Endothelial cell of umbilical vein (primary cell): ENCODE results near the gene FALEC. TPM values are rescaled to one million over a fixed set of nuclear protein-coding genes. Genes with fewer than 3 reads are reported as not detected.
"Not testable (repeated sequence)": the region's sequence is repeated elsewhere in the genome, so short reads cannot be mapped to it uniquely, and the experiment has no call there.

Source experiments
- BruUV-seq: library from RNA; stranded (reverse); fragments of 400-500 nt; replicated peaks from 2 replicates; lab custom pipeline; 2021; lab: Mats Ljungman, UMichigan
- CTCF ChIA-PET: fragments of 300-600, 350-600 bp; sonication (Branson Sonifier 250); formaldehyde crosslinking; loops from one replicate; lab custom pipeline; 2021; ENCODE audit warnings: antibody characterized with exemption, inconsistent platforms; lab: Charles Lee
- POLR2A ChIA-PET: fragments of 300-600, 350-600 bp; sonication (Branson Sonifier 250); formaldehyde crosslinking; loops from one replicate; lab custom pipeline; 2021; ENCODE audit warnings: antibody characterized with exemption, inconsistent platforms; lab: Charles Lee
- DNase-seq: peaks from one replicate; pipeline ENCODE4 v3.0.0-alpha.2; 2011; ENCODE audit warnings: low read depth, low spot score
- FAIRE-seq: peaks from 2 replicates; lab custom pipeline; 2011; peaks lifted over from hg19 to GRCh38; lab: Jason Lieb, UNC
- H2AFZ ChIP-seq: 2 replicates; pipeline ENCODE4 v1.6.0; 2012; ENCODE audit warnings: low read depth, low read length, control low read depth, inconsistent platforms
- H3K27ac ChIP-seq: 2 replicates; pipeline ENCODE4 v1.5.1; 2011; ENCODE audit warnings: low read depth, mild to moderate bottlenecking, control low read depth, low read length, moderate library complexity; ENCODE audit not compliant: insufficient read depth
- H3K27me3 ChIP-seq, 2 experiments: 2 replicates each; pipeline versions ENCODE4 v1.6.0 to v1.6.1; 2011; ENCODE audit warnings: low read length in 2 of 2, mixed read lengths in 1 of 2; ENCODE audit not compliant: control insufficient read depth in 2 of 2, insufficient read depth in 2 of 2
- H3K36me3 ChIP-seq, 2 experiments: 2 replicates in 1 of 2; 3 replicates in 1 of 2; pipeline ENCODE4 v1.5.1; 2011; ENCODE audit warnings: low read length in 2 of 2, mild to moderate bottlenecking in 1 of 2, moderate library complexity in 1 of 2; ENCODE audit not compliant: control insufficient read depth in 2 of 2, insufficient read depth in 2 of 2; ENCODE audit errors: extremely low read depth in 1 of 2
- H3K4me1 ChIP-seq: 3 replicates; pipeline ENCODE4 v1.5.1; 2011; ENCODE audit warnings: mild to moderate bottlenecking, low read length; ENCODE audit not compliant: control insufficient read depth, insufficient read depth; ENCODE audit errors: extremely low read depth
- H3K4me2 ChIP-seq: 2 replicates; pipeline ENCODE4 v1.6.1; 2011; ENCODE audit warnings: low read length, control low read depth, mixed read lengths; ENCODE audit not compliant: insufficient read depth
- H3K4me3 ChIP-seq, 3 experiments: fragments of 200-600 bp in 1 of 3; sonication (generic), shearing (Covaris generic) in 1 of 3; replicated peaks in 1 of 3; 2 replicates each; pipeline ENCODE4 v1.5.1; 2011 to 2016; ENCODE audit warnings: control low read depth in 3 of 3, low read length in 3 of 3, mild to moderate bottlenecking in 2 of 3, inconsistent platforms in 1 of 3, low read depth in 1 of 3, moderate library complexity in 1 of 3; ENCODE audit not compliant: insufficient read depth in 1 of 3
- H3K79me2 ChIP-seq: 2 replicates; pipeline ENCODE4 v1.6.0; 2012; ENCODE audit warnings: low read length, inconsistent platforms; ENCODE audit not compliant: control insufficient read depth, insufficient read depth
- H3K9ac ChIP-seq: replicated peaks from 2 replicates; pipeline ENCODE3; 2011; ENCODE audit warnings: low read length, control low read depth; ENCODE audit not compliant: insufficient read depth; ENCODE audit errors: extremely low read depth
- H3K9me1 ChIP-seq: replicated peaks from 3 replicates; pipeline ENCODE4 v1.6.0; 2011; ENCODE audit warnings: mild to moderate bottlenecking, low read length; ENCODE audit not compliant: control insufficient read depth, insufficient read depth; ENCODE audit errors: extremely low read depth
- H3K9me3 ChIP-seq: replicated peaks from 2 replicates; pipeline ENCODE4 v1.5.1; 2012; ENCODE audit warnings: low read length, inconsistent platforms; ENCODE audit not compliant: control insufficient read depth, insufficient read depth
- H4K20me1 ChIP-seq: replicated peaks from 2 replicates; pipeline ENCODE3; 2011; ENCODE audit warnings: mild to moderate bottlenecking, low read length; ENCODE audit not compliant: control insufficient read depth, insufficient read depth; ENCODE audit errors: extremely low read depth
- dilution Hi-C: fragments of 300-500 bp; cut with MboI; formaldehyde crosslinking; loops from one replicate; pipeline ENCODE4 v1.15.0; 2019; ENCODE audit warnings: low sequenced_read_pairs; ENCODE audit not compliant: extremely low pct_ligation_motif_present
- intact Hi-C: fragments of 100-400 bp; cut with micrococcal nuclease; formaldehyde crosslinking; loops from one replicate; pipeline ENCODE4 v1.10.0; 2022
- polyA plus RNA-seq, 4 experiments: library from polyadenylated mRNA; depleted of rRNA in 3 of 4; stranded (reverse) in 3 of 4; unstranded in 1 of 4; fragments of >200 nt; gene quantifications; 2 replicates each; pipeline versions ENCODE4 v1.2.1 to v1.2.3, GENCODE V29; 2011 to 2012; ENCODE audit warnings: missing spikeins in 1 of 4
- total RNA-seq: library from RNA; stranded (reverse); gene quantifications from 2 replicates; pipeline ENCODE4 v1.2.3, GENCODE V29; 2021

The FALEC gene
- total and polyA plus RNA-seq, 2 donors (not counting 3 experiments of a cell fraction or from before 2014, with no cell fraction given): not detected

DNA sequence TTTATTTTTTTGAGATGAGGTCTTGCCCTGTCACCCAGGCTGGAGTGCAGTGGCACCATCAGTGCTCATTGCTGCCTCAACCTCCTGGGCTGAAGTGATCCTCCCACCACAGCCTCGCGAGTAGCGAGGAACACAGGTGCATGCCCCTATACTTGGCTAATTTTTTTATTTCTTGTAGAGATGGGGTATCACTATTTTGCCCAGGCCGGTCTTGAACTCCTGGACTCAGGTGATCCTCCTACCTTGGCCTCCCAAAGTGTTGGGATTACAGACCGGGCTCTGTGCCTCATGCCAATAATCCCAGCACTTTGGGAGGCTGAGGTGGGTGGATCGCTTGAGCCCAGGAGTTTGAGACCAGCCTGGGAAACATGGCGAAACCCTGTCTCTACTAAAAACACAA lies 65.9 kb downstream of the FALEC start:
- H3K27ac ChIP-seq, H3K4me1 ChIP-seq, H2AFZ ChIP-seq, intact Hi-C loops, H3K9ac ChIP-seq, H3K4me3 ChIP-seq, DNase-seq, H3K9me1 ChIP-seq, FAIRE-seq, BruUV-seq, dilution Hi-C loops, H3K27me3 ChIP-seq, H3K4me2 ChIP-seq, H3K9me3 ChIP-seq, POLR2A ChIA-PET: not testable (repeated sequence)
- CTCF ChIA-PET: interaction anchor here (10.3 to 13.4 kb wide), 2 partner anchors 19 to 39 kb away, joined by 147 to 184 read pairs; no protein-coding TSS in a partner anchor
- peaks cover 36% of the 10 kb centered on the region for H3K79me2 ChIP-seq
- H4K20me1 ChIP-seq: peaks cover 15% of the 10 kb centered on the region
- peaks cover 0 to 15% of the 10 kb centered on the region in 2 experiments for H3K36me3 ChIP-seq

DNA sequence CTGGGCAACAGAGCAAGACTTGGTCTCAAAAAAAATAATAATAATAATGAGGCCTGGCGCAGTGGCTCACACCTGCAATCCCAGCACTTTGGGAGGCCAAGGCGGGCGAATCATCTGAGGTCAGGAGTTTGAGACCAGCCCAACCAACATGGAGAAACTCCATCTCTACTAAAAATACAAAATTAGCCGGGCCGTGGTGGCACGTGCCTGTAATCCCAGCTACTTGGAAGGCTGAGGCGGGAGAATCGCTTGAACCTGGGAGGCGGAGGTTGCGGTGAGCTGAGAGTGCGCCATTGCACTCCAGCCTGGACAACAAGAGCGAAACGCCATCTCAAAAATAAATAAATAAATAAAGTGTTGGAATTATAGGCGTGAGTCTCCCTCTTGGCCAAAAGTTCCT lies 66.4 kb downstream of the FALEC start:
- Histone ChIP-seq H4K20me1 (peaks cover 11% of the 10 kb centered on the region), H3K79me2 (peaks cover 31% of the 10 kb centered on the region)
- H3K4me2 ChIP-seq, intact Hi-C loops, H3K9me3 ChIP-seq, POLR2A ChIA-PET, H3K27ac ChIP-seq, H2AFZ ChIP-seq, H3K36me3 ChIP-seq, DNase-seq, H3K9ac ChIP-seq, H3K9me1 ChIP-seq, dilution Hi-C loops, BruUV-seq, H3K4me3 ChIP-seq, H3K27me3 ChIP-seq, H3K4me1 ChIP-seq, FAIRE-seq: not testable (repeated sequence)
- CTCF ChIA-PET: interaction anchor here (10.3 to 13.4 kb wide), 2 partner anchors 20 to 39 kb away, joined by 147 to 184 read pairs; no protein-coding TSS in a partner anchor
